ENCODE measurements around the gene FAM131A. TPM values are rescaled to one million over a fixed set of nuclear protein-coding genes. Genes with fewer than 3 reads are reported as not detected.

The FAM131A gene
- total and polyA plus RNA-seq, 9 of the 15 experiments (the other 6 are each of a cell fraction or from before 2014, with no cell fraction given), result 0.48 to 11.1 (median 4.3) TPM

DNA sequence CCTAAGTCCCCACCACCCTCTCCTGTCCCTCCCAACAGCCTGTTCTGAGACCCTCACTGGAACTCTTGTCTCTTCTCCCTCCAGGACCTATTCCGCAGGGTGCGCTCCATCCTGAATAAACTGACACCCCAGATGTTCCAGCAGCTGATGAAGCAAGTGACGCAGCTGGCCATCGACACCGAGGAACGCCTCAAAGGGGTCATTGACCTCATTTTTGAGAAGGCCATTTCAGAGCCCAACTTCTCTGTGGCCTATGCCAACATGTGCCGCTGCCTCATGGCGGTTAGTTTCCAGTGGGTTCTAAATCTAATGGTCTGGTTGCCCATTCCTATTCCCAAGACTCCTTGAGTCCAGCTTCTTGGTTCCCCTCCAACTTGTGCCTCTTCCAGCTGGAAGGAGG, 13.7 kb upstream of the FAM131A start:
- peak overlapping the region in 1 of 2 experiments; percentile 50; a peak in 1 of 4 replicates for H3K9ac ChIP-seq (ENCODE audit: insufficient read depth in 1 of 2, low read depth in 2 of 2, low read length in 2 of 2)
- H3K4me1 ChIP-seq (replicated peaks in 1 of 2; ENCODE audit: control insufficient read depth in 2 of 2, insufficient read depth in 2 of 2, low read length in 2 of 2), result peaks cover 0 to 15% of the 10 kb centered on the region in 2 experiments; a peak in 4 of 5 replicates
- FAIRE-seq (no peak), ATAC-seq (no peak), DNase-seq (ENCODE audit: extremely low read depth in 1 of 4, low spot score in 3 of 4) (no peak)
- no peak overlapping the region for H2AFZ ChIP-seq (ENCODE audit: low read depth, low read length)
- H3K36me3 ChIP-seq (ENCODE audit: control insufficient read depth, insufficient read depth, low read length), result peaks cover 99% of the 10 kb centered on the region
- H3K27me3 ChIP-seq (ENCODE audit: control insufficient read depth in 2 of 2, insufficient read depth in 2 of 2, low read length in 2 of 2), result no peaks in the 10 kb centered on the region
- H3K79me2 ChIP-seq (ENCODE audit: control insufficient read depth, insufficient read depth, low read length), result peaks cover 67% of the 10 kb centered on the region
- H3K9me1 ChIP-seq (ENCODE audit: control insufficient read depth, insufficient read depth, low read length), result peaks cover 3% of the 10 kb centered on the region
- no peak overlapping the region for H3K4me2 ChIP-seq (ENCODE audit: insufficient read depth, low read length)
- in situ Hi-C loops (cut with MboI) (no loop called here), intact Hi-C loops (cut with micrococcal nuclease) (no loop called here)
- no peak overlapping the region for H3K27ac ChIP-seq (ENCODE audit: extremely low read depth, low read depth, low read length)
- peaks cover 26% of the 10 kb centered on the region for H4K20me1 ChIP-seq (replicated peaks; ENCODE audit: control insufficient read depth, insufficient read depth, low read length)
- no TSS peak for BruUV-seq (replicated peaks)
- H3K4me3 ChIP-seq, result no peak overlapping the region
- CTCF ChIA-PET (ENCODE audit: low intra/inter-chr PET ratio), result no interaction called here
- POLR2A ChIA-PET, result interaction anchor here (1.2 to 1.8 kb wide), 2 partner anchors 10 to 24 kb away, joined by 5 to 6 read pairs; no protein-coding TSS in a partner anchor
- 97% methylated on average over 8 of the region's 8 CpGs for WGBS (ENCODE audit: insufficient coverage, low coverage, missing lambda C conversion rate)
- TF ChIP-seq, protein P1, sequence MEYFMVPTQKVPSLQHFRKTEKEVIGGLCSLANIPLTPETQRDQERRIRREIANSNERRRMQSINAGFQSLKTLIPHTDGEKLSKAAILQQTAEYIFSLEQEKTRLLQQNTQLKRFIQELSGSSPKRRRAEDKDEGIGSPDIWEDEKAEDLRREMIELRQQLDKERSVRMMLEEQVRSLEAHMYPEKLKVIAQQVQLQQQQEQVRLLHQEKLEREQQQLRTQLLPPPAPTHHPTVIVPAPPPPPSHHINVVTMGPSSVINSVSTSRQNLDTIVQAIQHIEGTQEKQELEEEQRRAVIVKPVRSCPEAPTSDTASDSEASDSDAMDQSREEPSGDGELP (CRISPR knock-in tag; IDR thresholded peaks at IDR 0.05; ENCODE audit: borderline replicate concordance), result no peak
- TF ChIP-seq RAD21 (CRISPR knock-in tag; conservative IDR thresholded peaks at IDR 0.05 in 1 of 2, IDR thresholded peaks at IDR 0.05 in 1 of 2) (no peak), LEF1 (IDR thresholded peaks at IDR 0.05) (no peak)
- TF ChIP-seq, protein P2, sequence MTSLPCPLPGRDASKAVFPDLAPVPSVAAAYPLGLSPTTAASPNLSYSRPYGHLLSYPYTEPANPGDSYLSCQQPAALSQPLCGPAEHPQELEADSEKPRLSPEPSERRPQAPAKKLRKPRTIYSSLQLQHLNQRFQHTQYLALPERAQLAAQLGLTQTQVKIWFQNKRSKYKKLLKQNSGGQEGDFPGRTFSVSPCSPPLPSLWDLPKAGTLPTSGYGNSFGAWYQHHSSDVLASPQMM (CRISPR knock-in tag; IDR thresholded peaks at IDR 0.05), result no peak
- no peaks in the 10 kb centered on the region for H3K9me3 ChIP-seq (replicated peaks; ENCODE audit: control insufficient read depth, insufficient read depth, low read depth, low read length)
